T-helper 2 cell treated with Interferon-gamma antibody and Interleukin-4, amounts not matched to agents 100 ng/mL and 5 ng/mL, for 36 hours (primary cell): ENCODE measurements around the gene ZNF765. TPM values are rescaled to one million over a fixed set of nuclear protein-coding genes. Genes with fewer than 3 reads are reported as not detected.

Source experiments
- intact Hi-C: fragments of 100-400 bp; cut with micrococcal nuclease; formaldehyde crosslinking; loops from one replicate; pipeline ENCODE4 v1.15.1; 2023
- total RNA-seq: library from RNA; stranded (reverse); gene quantifications from 2 replicates; pipeline ENCODE4 v1.2.3, GENCODE V29; 2022

The ZNF765 gene
- 9.3 and 11.1 TPM in 2 replicates for total RNA-seq

GRCh38 chr19:53394974-53395839 lies at the start of gene ZNF765:
TSS of gene ZNF765 (plus strand) at chr19:53395149. CDS start at chr19:53398016, 2,867 bp downstream.
- intact Hi-C loops, result loop anchor here (1.0 to 10.0 kb wide), 5 partner anchors 30 to 292 kb away; partner anchors contain the start of genes ZNF160, ZNF525, ZNF665 and ZNF761

- intact Hi-C loops, result no loop called here
Measured at GRCh38 chr19:53355739-53356138, 39.2 kb upstream of the ZNF765 start.

- intact Hi-C loops, result no loop called here
Measured at GRCh38 chr19:53357821-53358581, 36.9 kb upstream of the ZNF765 start.

- intact Hi-C loops, result loop anchor here (10.0 kb wide), 1 partner anchor 255 kb away; the partner anchor contains the start of gene ZNF160
Measured at GRCh38 chr19:53360056-53360455, 34.9 kb upstream of the ZNF765 start.

- intact Hi-C loops, result loop anchor here (1.0 to 10.0 kb wide), 6 partner anchors 30 to 373 kb away; partner anchors contain the start of genes ZNF160, ZNF761, ZNF765 and ZNF845
Measured at GRCh38 chr19:53365134-53365898, 29.6 kb upstream of the ZNF765 start, which contains the start of gene ZNF525. TSS of gene ZNF525 (plus strand) at chr19:53365705. CDS start at chr19:53372282, 6,577 bp downstream.

GRCh38 chr19:53365899-53366493 lies 29.0 kb upstream of the ZNF765 start:
- intact Hi-C loops, result loop anchor here (1.0 to 10.0 kb wide), 6 partner anchors 29 to 374 kb away; partner anchors contain the start of genes ZNF160, ZNF761, ZNF765 and ZNF845

- intact Hi-C loops, result no loop called here
Measured at GRCh38 chr19:53372196-53372595, 22.8 kb upstream of the ZNF765 start.

GRCh38 chr19:53374288-53374687 lies 20.7 kb upstream of the ZNF765 start:
- intact Hi-C loops, result no loop called here

GRCh38 chr19:53374743-53375142 lies 20.2 kb upstream of the ZNF765 start:
- intact Hi-C loops, result no loop called here

- intact Hi-C loops, result no loop called here
Measured at GRCh38 chr19:53381376-53381775, 13.6 kb upstream of the ZNF765 start.

- intact Hi-C loops, result no loop called here
Measured at GRCh38 chr19:53388168-53388567, 6.8 kb upstream of the ZNF765 start.

- intact Hi-C loops, result no loop called here
Measured at GRCh38 chr19:53388904-53389303, 6.0 kb upstream of the ZNF765 start.

GRCh38 chr19:53389571-53389970 lies 5.4 kb upstream of the ZNF765 start:
- intact Hi-C loops, result no loop called here

- intact Hi-C loops, result loop anchor here (10.0 kb wide), 1 partner anchor 195 kb away; the partner anchor contains the start of gene ZNF665
Measured at GRCh38 chr19:53389978-53390377, 5.0 kb upstream of the ZNF765 start.

GRCh38 chr19:53394522-53394973 lies 401 bp upstream of the ZNF765 start:
- intact Hi-C loops, result loop anchor here (2.0 to 10.0 kb wide), 2 partner anchors 36 to 200 kb away; partner anchors contain the start of genes ZNF665 and ZNF761

- intact Hi-C loops, result loop anchor here (1.0 to 10.0 kb wide), 5 partner anchors 31 to 293 kb away; partner anchors contain the start of genes ZNF160, ZNF525, ZNF665 and ZNF761
Measured at GRCh38 chr19:53395840-53396524, 1.0 kb downstream of the ZNF765 start.

- intact Hi-C loops, result loop anchor here (10.0 kb wide), 1 partner anchor 202 kb away; the partner anchor contains the start of gene ZNF665
Measured at GRCh38 chr19:53396525-53396868, 1.5 kb downstream of the ZNF765 start.

GRCh38 chr19:53397918-53398317 lies 3.0 kb downstream of the ZNF765 start:
- intact Hi-C loops, result loop anchor here (10.0 kb wide), 1 partner anchor 203 kb away; the partner anchor contains the start of gene ZNF665

- intact Hi-C loops, result no loop called here
Measured at GRCh38 chr19:53409505-53410204, 14.7 kb downstream of the ZNF765 start.
